ENCODE results near the gene PCGF5. TPM values are rescaled to one million over a fixed set of nuclear protein-coding genes. Genes with fewer than 3 reads are reported as not detected.
"Not testable (repeated sequence)": the region's sequence is repeated elsewhere in the genome, so short reads cannot be mapped to it uniquely, and the experiment has no call there.

PCGF5 gene
- total RNA-seq, 1 donor from 2014 or later: 36.9 TPM

DNA sequence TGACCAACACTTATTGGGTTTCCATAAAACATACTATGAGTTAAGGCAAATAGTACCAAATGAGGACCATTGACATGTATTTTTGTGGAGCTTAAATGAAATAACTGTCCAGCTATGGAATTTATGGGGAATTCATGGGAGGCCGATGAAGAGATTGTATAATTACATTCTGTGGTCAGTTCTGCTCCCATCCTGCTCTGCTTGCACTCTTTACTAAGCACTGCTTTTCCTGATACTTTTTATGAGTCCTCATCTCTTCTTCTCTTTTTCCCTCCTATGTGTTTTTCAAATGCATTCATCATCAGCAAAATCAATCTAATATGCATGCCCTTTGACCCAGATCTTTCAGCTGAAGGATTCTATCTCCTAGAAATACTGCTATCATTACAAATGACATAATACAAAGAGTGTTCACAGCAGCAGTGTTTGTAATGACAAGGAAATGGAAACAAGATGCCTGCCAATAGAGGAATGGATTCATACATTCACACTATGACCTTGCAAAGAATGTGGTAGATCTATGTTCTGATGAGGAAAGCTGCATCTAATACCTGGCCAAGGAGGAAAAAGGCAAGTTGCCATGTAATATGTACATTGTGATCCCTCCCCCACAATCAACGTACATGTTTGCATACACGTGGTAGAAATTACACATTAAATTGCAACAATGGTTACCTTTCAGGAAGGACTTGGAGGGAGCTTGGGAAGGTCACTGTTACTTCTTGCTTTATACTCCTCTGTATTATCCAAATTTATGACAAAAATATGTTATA is 73.9 kb downstream of the PCGF5 start:
- no peaks in the 10 kb centered on the region for H3K27me3 Mint-ChIP-seq (ENCODE audit: low read depth)
- H3K4me3 Mint-ChIP-seq (ENCODE audit: unreplicated experiment): no peak overlapping the region
- no peak for DNase-seq (ENCODE audit: low spot score)
- H3K36me3 Mint-ChIP-seq (ENCODE audit: low read depth): no peaks in the 10 kb centered on the region
- TF ChIP-seq, protein P1, sequence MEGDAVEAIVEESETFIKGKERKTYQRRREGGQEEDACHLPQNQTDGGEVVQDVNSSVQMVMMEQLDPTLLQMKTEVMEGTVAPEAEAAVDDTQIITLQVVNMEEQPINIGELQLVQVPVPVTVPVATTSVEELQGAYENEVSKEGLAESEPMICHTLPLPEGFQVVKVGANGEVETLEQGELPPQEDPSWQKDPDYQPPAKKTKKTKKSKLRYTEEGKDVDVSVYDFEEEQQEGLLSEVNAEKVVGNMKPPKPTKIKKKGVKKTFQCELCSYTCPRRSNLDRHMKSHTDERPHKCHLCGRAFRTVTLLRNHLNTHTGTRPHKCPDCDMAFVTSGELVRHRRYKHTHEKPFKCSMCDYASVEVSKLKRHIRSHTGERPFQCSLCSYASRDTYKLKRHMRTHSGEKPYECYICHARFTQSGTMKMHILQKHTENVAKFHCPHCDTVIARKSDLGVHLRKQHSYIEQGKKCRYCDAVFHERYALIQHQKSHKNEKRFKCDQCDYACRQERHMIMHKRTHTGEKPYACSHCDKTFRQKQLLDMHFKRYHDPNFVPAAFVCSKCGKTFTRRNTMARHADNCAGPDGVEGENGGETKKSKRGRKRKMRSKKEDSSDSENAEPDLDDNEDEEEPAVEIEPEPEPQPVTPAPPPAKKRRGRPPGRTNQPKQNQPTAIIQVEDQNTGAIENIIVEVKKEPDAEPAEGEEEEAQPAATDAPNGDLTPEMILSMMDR (IDR thresholded peaks at IDR 0.05): no peak
- no peak overlapping the region for H3K27ac Mint-ChIP-seq (ENCODE audit: unreplicated experiment)
- H3K4me1 Mint-ChIP-seq (ENCODE audit: low read depth): peaks cover 13% of the 10 kb centered on the region
- no peaks in the 10 kb centered on the region for H3K9me3 Mint-ChIP-seq (ENCODE audit: low read depth)

DNA sequence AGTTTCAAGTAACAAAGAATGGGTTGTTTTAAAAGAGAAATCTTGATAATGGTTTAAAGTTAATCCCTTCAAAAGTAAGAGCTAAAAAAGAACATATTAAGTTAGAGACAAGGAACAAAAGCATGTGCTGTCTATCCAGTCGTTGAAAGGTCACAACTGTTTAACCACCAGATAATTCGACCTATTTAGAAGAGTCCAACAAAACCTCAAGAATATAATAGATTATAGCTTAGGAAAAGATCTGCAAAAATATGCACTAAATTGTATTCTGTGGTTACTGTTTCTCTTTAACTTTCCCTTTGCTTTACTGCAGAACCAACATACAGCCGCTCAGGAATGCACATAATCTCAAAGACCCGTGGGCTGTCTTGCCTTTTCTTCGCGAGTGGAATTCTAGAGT is 74.9 kb downstream of the PCGF5 start:
- Mint-ChIP-seq H3K27ac (ENCODE audit: unreplicated experiment) (no peak overlapping the region), H3K9me3 (ENCODE audit: low read depth) (no peaks in the 10 kb centered on the region), H3K27me3 (ENCODE audit: low read depth) (no peaks in the 10 kb centered on the region), H3K4me3 (ENCODE audit: unreplicated experiment) (no peak overlapping the region), H3K36me3 (ENCODE audit: low read depth) (no peaks in the 10 kb centered on the region), H3K4me1 (ENCODE audit: low read depth) (peaks cover 10% of the 10 kb centered on the region)
- DNase-seq (ENCODE audit: low spot score): no peak
- TF ChIP-seq, protein P1 (IDR thresholded peaks at IDR 0.05): no peak

- no peak for DNase-seq (ENCODE audit: low spot score)
- Mint-ChIP-seq H3K27me3 (ENCODE audit: low read depth) (no peaks in the 10 kb centered on the region), H3K4me1 (ENCODE audit: low read depth) (peaks cover 10% of the 10 kb centered on the region), H3K36me3 (ENCODE audit: low read depth) (no peaks in the 10 kb centered on the region), H3K9me3 (ENCODE audit: low read depth) (no peaks in the 10 kb centered on the region), H3K4me3 (ENCODE audit: unreplicated experiment) (no peak overlapping the region), H3K27ac (ENCODE audit: unreplicated experiment) (no peak overlapping the region)
- TF ChIP-seq, protein P1 (IDR thresholded peaks at IDR 0.05): peak; percentile 64
Measured at GRCh38 chr10:91296471-91296870, 76.0 kb downstream of the PCGF5 start.

DNA sequence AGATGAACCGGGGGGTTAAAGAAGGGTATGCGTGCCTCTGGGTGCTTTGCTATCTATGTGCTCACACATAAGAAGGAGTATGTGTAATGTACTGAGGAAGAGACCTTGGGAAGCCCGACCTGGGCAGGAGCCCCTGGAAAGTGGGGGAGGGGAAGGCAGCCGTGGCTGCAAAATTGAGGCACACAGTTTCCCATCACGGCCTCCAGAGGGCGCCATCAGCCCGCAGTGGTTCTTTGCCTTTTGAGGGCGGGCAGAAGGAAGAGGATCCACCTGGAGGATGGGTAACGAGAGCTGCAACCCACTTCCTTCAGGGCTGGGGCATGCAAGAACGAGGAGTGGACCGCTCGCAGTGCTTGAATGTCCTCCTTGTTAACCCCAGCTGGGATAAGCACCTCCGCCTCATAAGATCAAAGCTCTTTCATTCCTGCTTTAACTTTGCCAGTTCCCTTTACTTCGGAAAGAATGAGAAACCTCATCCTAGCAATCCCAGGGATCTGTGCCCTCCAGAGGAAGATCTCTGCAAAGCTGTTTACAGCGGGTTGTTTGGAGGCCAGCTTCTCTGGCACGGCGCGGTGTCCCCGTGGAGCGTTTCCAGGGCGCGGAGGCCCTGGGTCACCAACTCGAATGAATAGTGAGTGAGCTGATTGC is 77.9 kb downstream of the PCGF5 start:
- DNase-seq (ENCODE audit: low spot score): no peak
- Mint-ChIP-seq H3K27me3 (ENCODE audit: low read depth) (no peaks in the 10 kb centered on the region), H3K36me3 (ENCODE audit: low read depth) (no peaks in the 10 kb centered on the region), H3K4me3 (ENCODE audit: unreplicated experiment) (peak overlapping the region; percentile 70), H3K4me1 (ENCODE audit: low read depth) (peaks cover 10% of the 10 kb centered on the region), H3K27ac (ENCODE audit: unreplicated experiment) (peak overlapping the region; percentile 52), H3K9me3 (ENCODE audit: low read depth) (no peaks in the 10 kb centered on the region)
- TF ChIP-seq, protein P1 (IDR thresholded peaks at IDR 0.05): peak; percentile 99

DNA sequence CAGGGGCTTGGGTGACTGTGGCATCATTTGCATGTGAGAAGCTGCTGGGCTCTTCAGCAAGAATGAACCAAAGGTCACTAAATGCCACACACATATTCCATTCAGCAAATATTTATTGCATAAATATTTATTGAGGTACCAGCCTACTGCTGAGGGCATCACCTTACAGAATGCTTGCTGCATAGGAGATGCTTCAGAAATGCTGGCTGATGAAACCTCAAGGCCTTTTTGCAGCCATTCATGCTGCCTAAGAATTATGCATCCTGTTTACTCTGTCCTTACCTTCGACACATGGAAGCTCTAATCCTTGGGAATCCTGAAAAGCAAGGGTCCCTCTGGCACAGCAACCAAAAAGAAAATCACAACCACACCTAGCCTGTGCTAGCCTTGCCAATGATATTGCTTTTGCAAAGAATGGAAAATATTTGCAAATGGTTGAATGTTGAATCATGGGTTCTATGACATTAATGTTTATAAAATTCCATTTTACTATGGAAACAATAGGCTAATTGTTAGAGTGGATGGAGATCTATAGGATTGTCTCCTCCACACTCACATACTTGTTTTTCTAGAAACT is 79.6 kb downstream of the PCGF5 start:
- no peaks in the 10 kb centered on the region for H3K27me3 Mint-ChIP-seq (ENCODE audit: low read depth)
- H3K4me3 Mint-ChIP-seq (ENCODE audit: unreplicated experiment): no peak overlapping the region
- H3K36me3 Mint-ChIP-seq (ENCODE audit: low read depth): no peaks in the 10 kb centered on the region
- H3K4me1 Mint-ChIP-seq (ENCODE audit: low read depth): peaks cover 10% of the 10 kb centered on the region
- no peak overlapping the region for H3K27ac Mint-ChIP-seq (ENCODE audit: unreplicated experiment)
- no peak for DNase-seq (ENCODE audit: low spot score)
- TF ChIP-seq, protein P1 (IDR thresholded peaks at IDR 0.05): no peak
- H3K9me3 Mint-ChIP-seq (ENCODE audit: low read depth): no peaks in the 10 kb centered on the region

- not testable (repeated sequence) for H3K27me3 Mint-ChIP-seq (ENCODE audit: low read depth); H3K9me3 Mint-ChIP-seq (ENCODE audit: low read depth); H3K4me1 Mint-ChIP-seq (ENCODE audit: low read depth); DNase-seq (ENCODE audit: low spot score); H3K4me3 Mint-ChIP-seq (ENCODE audit: unreplicated experiment); H3K27ac Mint-ChIP-seq (ENCODE audit: unreplicated experiment); H3K36me3 Mint-ChIP-seq (ENCODE audit: low read depth)
Measured at GRCh38 chr10:91302946-91303345, 82.5 kb downstream of the PCGF5 start.

DNA sequence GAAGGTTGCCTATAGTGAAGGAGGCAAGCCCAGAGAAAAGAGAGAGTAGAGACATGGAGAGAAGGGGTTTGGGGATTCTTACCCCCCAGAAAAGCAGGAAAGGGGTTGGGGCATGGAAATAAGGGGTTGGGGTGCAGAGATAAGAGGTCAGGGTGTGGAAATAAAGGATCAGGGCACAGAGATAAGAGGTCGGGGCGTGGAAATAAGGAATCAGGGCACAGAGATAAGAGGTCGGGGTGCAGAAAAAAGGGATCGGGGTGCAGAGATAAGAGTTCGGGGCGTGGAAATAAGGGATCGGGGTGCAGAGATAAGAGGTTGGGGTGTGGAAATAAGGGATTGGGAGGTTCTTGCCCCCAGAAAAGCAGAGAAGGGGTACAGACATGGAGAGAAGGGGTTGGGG is 85.5 kb downstream of the PCGF5 start:
- H3K9me3 Mint-ChIP-seq (ENCODE audit: low read depth); DNase-seq (ENCODE audit: low spot score); H3K27me3 Mint-ChIP-seq (ENCODE audit: low read depth); H3K4me3 Mint-ChIP-seq (ENCODE audit: unreplicated experiment); H3K36me3 Mint-ChIP-seq (ENCODE audit: low read depth); H3K4me1 Mint-ChIP-seq (ENCODE audit: low read depth); H3K27ac Mint-ChIP-seq (ENCODE audit: unreplicated experiment): not testable (repeated sequence)

All from chondrocyte (in vitro differentiated cells).